SKM-1 (cell line): ENCODE data around the gene MSL2.
"Not testable (repeated sequence)": the region's sequence is repeated elsewhere in the genome, so short reads cannot be mapped to it uniquely, and the experiment has no call there.

Source experiments
- DNase-seq: peaks from one replicate; lab custom pipeline; 2025; ENCODE audit not compliant: unreplicated experiment; lab: John Stamatoyannopoulos, UW

The MSL2 gene

GRCh38 chr3:136149667-136150066 lies 46.5 kb downstream of the MSL2 start:
- no peak for DNase-seq

- no peak for DNase-seq
These were observed 49.0 kb downstream of the MSL2 start for GRCh38 chr3:136146981-136147729.

- not testable (repeated sequence) for DNase-seq
These were observed 51.7 kb downstream of the MSL2 start for GRCh38 chr3:136144397-136144796.

- DNase-seq, result no peak
These were observed 53.5 kb downstream of the MSL2 start for GRCh38 chr3:136142592-136142991.

- DNase-seq, result no peak
These were observed 54.2 kb downstream of the MSL2 start for GRCh38 chr3:136141891-136142290.

- DNase-seq, result no peak
These were observed 54.8 kb downstream of the MSL2 start for GRCh38 chr3:136141291-136141785.

GRCh38 chr3:136136454-136136853 lies 59.7 kb downstream of the MSL2 start:
- no peak for DNase-seq

- DNase-seq, result no peak
These were observed 60.9 kb downstream of the MSL2 start for GRCh38 chr3:136135039-136135802.

- no peak for DNase-seq
These were observed 62.0 kb downstream of the MSL2 start for GRCh38 chr3:136134091-136134490.

GRCh38 chr3:136131647-136132046 lies 64.5 kb downstream of the MSL2 start:
- DNase-seq, result not testable (repeated sequence)

GRCh38 chr3:136122006-136122405 lies 74.1 kb downstream of the MSL2 start:
- DNase-seq, result no peak

GRCh38 chr3:136120373-136121348 lies 75.5 kb downstream of the MSL2 start:
- DNase-seq, result no peak

GRCh38 chr3:136119783-136120182 lies 76.4 kb downstream of the MSL2 start:
- DNase-seq, result not testable (repeated sequence)

- not testable (repeated sequence) for DNase-seq
These were observed 76.8 kb downstream of the MSL2 start for GRCh38 chr3:136119332-136119731.

GRCh38 chr3:136114421-136114820 lies 81.7 kb downstream of the MSL2 start:
- DNase-seq, result no peak

- DNase-seq, result no peak
These were observed 85.7 kb downstream of the MSL2 start for GRCh38 chr3:136110481-136110880.

GRCh38 chr3:136109499-136109898 lies 86.6 kb downstream of the MSL2 start:
- DNase-seq, result no peak

GRCh38 chr3:136106101-136106500 lies 90.0 kb downstream of the MSL2 start:
- no peak for DNase-seq

- no peak for DNase-seq
These were observed 91.1 kb downstream of the MSL2 start for GRCh38 chr3:136105044-136105443.
